DOHH2 (cell line): ENCODE measurements around the gene NKPD1.

Experiments
- EZH2phosphoT487 ChIP-seq: fragments of 200-600 bp; sonication (generic); IDR thresholded peaks from 2 replicates; pipeline ENCODE4 v1.6.1; 2017; ENCODE audit warnings: borderline replicate concordance, mild to moderate bottlenecking, antibody characterized with exemption, low read length, moderate library complexity, mixed read lengths
- TF ChIP-seq, protein P1 (sequence below): fragments of 200-600 bp; sonication (generic); IDR thresholded peaks from one replicate; pipeline ENCODE4 v1.5.1; 2014; ENCODE audit warnings: antibody characterized with exemption, mild to moderate bottlenecking, low read depth, low read length; ENCODE audit not compliant: poor library complexity, severe bottlenecking

DNA sequence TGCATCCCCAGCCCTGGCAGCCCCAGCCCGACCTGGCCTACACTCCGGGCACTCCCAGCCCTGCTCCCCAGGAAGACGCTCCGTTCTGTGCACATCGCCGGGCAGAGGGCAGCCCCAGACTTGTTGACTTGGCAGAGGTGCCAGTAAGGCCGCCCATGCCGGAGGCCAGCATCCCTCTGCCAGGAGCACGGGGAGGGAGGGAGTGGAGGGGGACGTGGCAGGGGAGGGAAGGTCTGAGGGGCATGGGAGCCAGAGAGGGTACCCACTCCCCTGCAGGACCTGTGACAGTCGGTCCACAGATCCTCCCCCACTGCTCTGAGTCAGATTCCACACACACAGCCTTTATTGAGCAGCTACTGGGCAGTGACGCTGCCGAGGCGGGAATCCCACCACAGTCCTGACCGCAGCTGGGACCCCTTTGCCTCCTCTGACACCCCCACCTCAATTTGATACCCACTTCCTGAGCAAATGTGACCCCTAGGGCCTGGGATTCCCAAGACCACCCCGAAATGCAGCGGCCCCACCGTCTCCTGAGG, 1.9 kb upstream of the NKPD1 start:
- TF ChIP-seq, protein P1, sequence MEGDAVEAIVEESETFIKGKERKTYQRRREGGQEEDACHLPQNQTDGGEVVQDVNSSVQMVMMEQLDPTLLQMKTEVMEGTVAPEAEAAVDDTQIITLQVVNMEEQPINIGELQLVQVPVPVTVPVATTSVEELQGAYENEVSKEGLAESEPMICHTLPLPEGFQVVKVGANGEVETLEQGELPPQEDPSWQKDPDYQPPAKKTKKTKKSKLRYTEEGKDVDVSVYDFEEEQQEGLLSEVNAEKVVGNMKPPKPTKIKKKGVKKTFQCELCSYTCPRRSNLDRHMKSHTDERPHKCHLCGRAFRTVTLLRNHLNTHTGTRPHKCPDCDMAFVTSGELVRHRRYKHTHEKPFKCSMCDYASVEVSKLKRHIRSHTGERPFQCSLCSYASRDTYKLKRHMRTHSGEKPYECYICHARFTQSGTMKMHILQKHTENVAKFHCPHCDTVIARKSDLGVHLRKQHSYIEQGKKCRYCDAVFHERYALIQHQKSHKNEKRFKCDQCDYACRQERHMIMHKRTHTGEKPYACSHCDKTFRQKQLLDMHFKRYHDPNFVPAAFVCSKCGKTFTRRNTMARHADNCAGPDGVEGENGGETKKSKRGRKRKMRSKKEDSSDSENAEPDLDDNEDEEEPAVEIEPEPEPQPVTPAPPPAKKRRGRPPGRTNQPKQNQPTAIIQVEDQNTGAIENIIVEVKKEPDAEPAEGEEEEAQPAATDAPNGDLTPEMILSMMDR, result no peak
- TF ChIP-seq EZH2phosphoT487, result no peak
